CD14-positive monocyte (primary cell): ENCODE measurements around the gene CYTH4. TPM values are rescaled to one million over a fixed set of nuclear protein-coding genes. Genes with fewer than 3 reads are reported as not detected.

Experiments used
- DNase-seq, 3 donors: peaks; one replicate each; pipeline ENCODE4 v3.0.0-alpha.2; 2011 to 2022
- H2AFZ ChIP-seq: 2 replicates; pipeline ENCODE4 v1.6.0; 2012; ENCODE audit warnings: mild to moderate bottlenecking, low read depth, low read length, inconsistent platforms; ENCODE audit not compliant: insufficient read depth, poor library complexity, severe bottlenecking
- H3K27ac ChIP-seq, 2 donors: 1 replicate in 1 of 2; 2 replicates in 1 of 2; pipeline ENCODE4 v1.5.1; 2012 to 2013; ENCODE audit warnings: low read length in 2 of 2, control low read depth in 1 of 2, inconsistent platforms in 1 of 2, low read depth in 1 of 2, mild to moderate bottlenecking in 1 of 2
- H3K27me3 ChIP-seq, 2 donors: one replicate each; pipeline versions ENCODE4 v1.6.0 to v1.6.1; 2011 to 2013; ENCODE audit warnings: low read length in 2 of 2; ENCODE audit not compliant: control insufficient read depth in 2 of 2, insufficient read depth in 2 of 2
- H3K36me3 ChIP-seq, 2 donors: replicated peaks in 1 of 2; 1 replicate in 1 of 2; 2 replicates in 1 of 2; pipeline versions ENCODE4 v1.5.1 to v1.6.1; 2012 to 2013; ENCODE audit warnings: low read length in 2 of 2, control low read depth in 1 of 2, inconsistent platforms in 1 of 2, mild to moderate bottlenecking in 1 of 2; ENCODE audit not compliant: insufficient read depth in 2 of 2, control insufficient read depth in 1 of 2
- H3K4me1 ChIP-seq, 2 donors: 1 replicate in 1 of 2; 2 replicates in 1 of 2; pipeline versions ENCODE4 v1.5.1 to v1.6.1; 2012 to 2013; ENCODE audit warnings: low read length in 2 of 2, control low read depth in 1 of 2, inconsistent platforms in 1 of 2, mild to moderate bottlenecking in 1 of 2, moderate library complexity in 1 of 2; ENCODE audit not compliant: insufficient read depth in 2 of 2, control insufficient read depth in 1 of 2
- H3K4me2 ChIP-seq: replicated peaks from 2 replicates; pipeline ENCODE3; 2012; ENCODE audit warnings: low read length, moderate library complexity, mild to moderate bottlenecking; ENCODE audit not compliant: poor library complexity, severe bottlenecking; ENCODE audit errors: extremely low read depth
- H3K4me3 ChIP-seq, 3 experiments: fragments of 200-600 bp in 1 of 3; sonication (generic) in 1 of 3; replicated peaks in 1 of 3; 1 replicate in 2 of 3; 2 replicates in 1 of 3; pipeline ENCODE4 v1.5.1; 2011 to 2013; ENCODE audit warnings: low read length in 3 of 3, mild to moderate bottlenecking in 3 of 3, control low read depth in 2 of 3, low read depth in 2 of 3, inconsistent platforms in 1 of 3, moderate library complexity in 1 of 3
- H3K79me2 ChIP-seq: 2 replicates; pipeline ENCODE4 v1.6.0; 2012; ENCODE audit warnings: mild to moderate bottlenecking, control low read depth, inconsistent platforms, low read length, moderate library complexity; ENCODE audit not compliant: insufficient read depth
- H3K9ac ChIP-seq: 2 replicates; pipeline ENCODE4 v1.6.0; 2017; ENCODE audit warnings: low read length, mild to moderate bottlenecking; ENCODE audit not compliant: insufficient read depth, poor library complexity, severe bottlenecking
- H3K9me3 ChIP-seq, 2 donors: replicated peaks in 1 of 2; 1 replicate in 1 of 2; 2 replicates in 1 of 2; pipeline versions ENCODE4 v1.5.1 to v1.6.1; 2012 to 2013; ENCODE audit warnings: low read length in 2 of 2, control low read depth in 1 of 2; ENCODE audit not compliant: control insufficient read depth in 1 of 2, insufficient read depth in 1 of 2
- H4K20me1 ChIP-seq: 2 replicates; pipeline ENCODE4 v1.6.0; 2012; ENCODE audit warnings: mild to moderate bottlenecking, low read length, control low read depth, moderate library complexity; ENCODE audit not compliant: insufficient read depth
- H3K27ac Mint-ChIP-seq, 7 donors: one replicate each; pipeline ENCODE4 v1.8.0; 2020; ENCODE audit warnings: mild to moderate bottlenecking in 7 of 7, mixed read lengths in 7 of 7, moderate library complexity in 6 of 7, inconsistent platforms in 2 of 7
- H3K27me3 Mint-ChIP-seq, 3 donors: one replicate each; pipeline ENCODE4 v1.8.0; 2021 to 2022; ENCODE audit warnings: low read depth in 3 of 3, mild to moderate bottlenecking in 3 of 3, mixed read lengths in 3 of 3, moderate library complexity in 3 of 3, inconsistent platforms in 1 of 3
- H3K36me3 Mint-ChIP-seq, 2 donors: one replicate each; pipeline ENCODE4 v1.8.0; 2020; ENCODE audit warnings: mixed read lengths in 2 of 2, inconsistent platforms in 1 of 2, mild to moderate bottlenecking in 1 of 2
- H3K4me1 Mint-ChIP-seq: one replicate; pipeline ENCODE4 v1.8.0; 2020; ENCODE audit warnings: mild to moderate bottlenecking, mixed read lengths
- H3K4me3 Mint-ChIP-seq, 2 donors: one replicate each; pipeline ENCODE4 v1.8.0; 2020; ENCODE audit warnings: mild to moderate bottlenecking in 2 of 2, mixed read lengths in 2 of 2, moderate library complexity in 1 of 2
- H3K9me3 Mint-ChIP-seq, 7 donors: one replicate each; pipeline ENCODE4 v1.8.0; 2020 to 2022; ENCODE audit warnings: mixed read lengths in 7 of 7, mild to moderate bottlenecking in 6 of 7, moderate library complexity in 6 of 7, inconsistent platforms in 2 of 7
- CTCF ChIP-seq: fragments of 200-600 bp; IDR thresholded peaks from one replicate; pipeline ENCODE4 v1.8.0; 2022; ENCODE audit warnings: antibody characterized with exemption, mild to moderate bottlenecking
- WGBS: methylation state at CpG from one replicate; pipeline ENCODE4 v1.1.5; 2013; ENCODE audit warnings: missing lambda C conversion rate; ENCODE audit not compliant: insufficient coverage; 5-methylcytosine and 5-hydroxymethylcytosine counted together
- intact Hi-C, 2 donors: fragments of 100-400 bp; cut with micrococcal nuclease; formaldehyde crosslinking; loops; one replicate each; pipeline versions ENCODE4 v1.15.0 to v1.15.1; 2023
- polyA plus RNA-seq, 3 donors: library from polyadenylated mRNA; depleted of rRNA in 1 of 3; unstranded in 2 of 3; stranded (reverse) in 1 of 3; fragments of 300-500 nt in 2 of 3; fragments of >200 nt in 1 of 3; fragmentation: Illumina TruSeq in 2 of 3; gene quantifications; 1 replicate in 2 of 3; 2 replicates in 1 of 3; pipeline ENCODE4 v1.2.3, GENCODE V29; 2012 to 2021

The CYTH4 gene
- polyA plus RNA-seq, 3 donors: 51.0 to 254 (median 70.0) TPM

DNA sequence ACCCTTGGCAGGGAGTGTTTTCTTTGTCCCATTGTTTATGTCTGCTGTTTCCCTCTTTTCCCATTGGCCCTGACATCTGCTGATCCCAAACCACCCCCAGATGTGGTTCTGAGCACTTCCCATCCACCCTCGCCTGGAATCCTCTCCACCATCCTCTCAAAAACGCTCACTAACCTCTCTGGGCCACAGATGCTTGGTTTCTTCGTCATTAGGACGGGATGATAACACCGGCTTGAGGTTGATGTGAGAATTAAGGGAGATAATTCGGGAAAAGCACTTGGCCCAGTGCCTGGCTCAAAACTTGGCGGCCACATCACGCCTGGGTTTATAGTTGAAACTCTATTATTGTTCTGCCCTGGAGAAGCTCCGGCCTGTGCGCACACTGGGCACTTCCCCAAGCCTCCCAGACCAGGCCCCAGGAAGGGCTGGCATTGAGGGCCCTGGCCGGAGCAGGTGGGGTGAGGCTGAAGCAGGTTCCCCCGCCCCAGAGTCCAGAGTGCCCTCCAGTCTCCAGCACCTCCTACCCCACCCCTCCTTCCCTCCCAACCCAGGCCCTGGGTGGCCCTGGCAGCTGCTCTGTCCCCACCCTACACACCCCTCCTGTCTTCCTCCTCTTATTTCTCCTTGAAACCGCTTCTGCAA lies 63.7 kb downstream of the CYTH4 start:
- Histone ChIP-seq H3K4me2 (no peak overlapping the region), H3K4me3 (no peak overlapping the region), H3K27ac (no peak overlapping the region), H3K79me2 (no peaks in the 10 kb centered on the region), H3K9me3 (no peaks in the 10 kb centered on the region), H3K27me3 (no peaks in the 10 kb centered on the region), H3K36me3 (no peaks in the 10 kb centered on the region), H3K9ac (no peak overlapping the region), H3K4me1 (no peaks in the 10 kb centered on the region), H4K20me1 (no peaks in the 10 kb centered on the region), H2AFZ (no peak overlapping the region)
- TF ChIP-seq CTCF: no peak
- 88% methylated on average over 7 of the region's 13 CpGs for WGBS
- Mint-ChIP-seq H3K4me3 (no peak overlapping the region), H3K36me3 (no peaks in the 10 kb centered on the region), H3K9me3 (no peaks in the 10 kb centered on the region), H3K27me3 (peaks cover 5 to 16% (median 6%) of the 10 kb centered on the region in 3 donors), H3K4me1 (no peaks in the 10 kb centered on the region), H3K27ac (no peak overlapping the region)
- intact Hi-C loops: no loop called here
- DNase-seq: no peak

DNA sequence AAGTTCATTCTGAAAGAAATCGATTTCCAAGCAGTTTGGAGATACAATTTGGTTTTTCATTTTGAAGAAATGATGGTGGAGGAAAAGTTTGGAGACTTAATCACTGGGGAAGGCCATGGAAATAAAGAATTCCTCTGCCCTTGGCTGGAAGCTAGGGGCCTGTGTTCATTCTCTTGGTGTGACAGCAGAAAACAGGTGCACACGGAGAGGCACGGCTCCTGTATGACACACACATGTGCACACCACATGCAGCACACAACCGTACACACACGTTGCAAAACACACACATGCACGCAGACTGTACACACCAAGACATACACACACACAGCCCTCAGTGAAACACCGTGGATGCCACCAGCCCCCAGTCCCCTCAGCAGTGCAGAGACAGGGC lies 64.2 kb downstream of the CYTH4 start:
- no peaks in the 10 kb centered on the region for H3K36me3 Mint-ChIP-seq
- Histone ChIP-seq H3K4me3 (no peak overlapping the region), H3K27ac (no peak overlapping the region), H3K79me2 (no peaks in the 10 kb centered on the region), H3K4me2 (no peak overlapping the region), H3K9ac (no peak overlapping the region), H3K27me3 (no peaks in the 10 kb centered on the region), H3K4me1 (no peaks in the 10 kb centered on the region), H3K36me3 (no peaks in the 10 kb centered on the region), H3K9me3 (no peaks in the 10 kb centered on the region), H2AFZ (no peak overlapping the region), H4K20me1 (no peaks in the 10 kb centered on the region)
- DNase-seq: no peak
- H3K9me3 Mint-ChIP-seq: no peaks in the 10 kb centered on the region
- no peaks in the 10 kb centered on the region for H3K4me1 Mint-ChIP-seq
- TF ChIP-seq CTCF: no peak
- H3K27ac Mint-ChIP-seq: no peak overlapping the region
- no peak overlapping the region for H3K4me3 Mint-ChIP-seq
- 92% methylated on average over 7 of the region's 7 CpGs for WGBS
- H3K27me3 Mint-ChIP-seq: peaks cover 4 to 14% (median 6%) of the 10 kb centered on the region in 3 donors
- intact Hi-C loops: no loop called here
